HG02981 (cell line): ENCODE results near the gene COL19A1.
"Not testable (repeated sequence)": the region's sequence is repeated elsewhere in the genome, so short reads cannot be mapped to it uniquely, and the experiment has no call there.

Experiments used
- ATAC-seq: cut with Tn5 transposase; IDR thresholded peaks from one replicate; pipeline ENCODE4 v1.9.1; 2021; ENCODE audit warnings: mild to moderate bottlenecking, moderate library complexity; ENCODE audit not compliant: unreplicated experiment

Gene COL19A1

GRCh38 chr6:69957985-69958559, 91.7 kb downstream of the COL19A1 start:
- ATAC-seq = no peak

- ATAC-seq = no peak
Measured at GRCh38 chr6:69958978-69959377, 92.6 kb downstream of the COL19A1 start.

GRCh38 chr6:69965974-69966373, 99.6 kb downstream of the COL19A1 start:
- ATAC-seq = not testable (repeated sequence)

- ATAC-seq = no peak
Measured at GRCh38 chr6:69973138-69973537, 106.8 kb downstream of the COL19A1 start.

- no peak for ATAC-seq
Measured at GRCh38 chr6:69973763-69974162, 107.4 kb downstream of the COL19A1 start.

GRCh38 chr6:69974193-69974592, 107.8 kb downstream of the COL19A1 start:
- no peak for ATAC-seq

- ATAC-seq = no peak
Measured at GRCh38 chr6:69976591-69977090, 110.3 kb downstream of the COL19A1 start.

GRCh38 chr6:69980624-69981023, 114.3 kb downstream of the COL19A1 start:
- ATAC-seq = no peak

- ATAC-seq = no peak
Measured at GRCh38 chr6:69984506-69984905, 118.2 kb downstream of the COL19A1 start.

- peak; percentile 55 for ATAC-seq
Measured at GRCh38 chr6:69985180-69985579, 118.8 kb downstream of the COL19A1 start.

- no peak for ATAC-seq
Measured at GRCh38 chr6:69987550-69987949, 121.2 kb downstream of the COL19A1 start.

GRCh38 chr6:69988458-69989126, 122.2 kb downstream of the COL19A1 start:
- no peak for ATAC-seq

- ATAC-seq = no peak
Measured at GRCh38 chr6:69994251-69994650, 127.9 kb downstream of the COL19A1 start.

GRCh38 chr6:70008189-70008588, 141.8 kb downstream of the COL19A1 start:
- no peak for ATAC-seq

GRCh38 chr6:70010339-70010738, 144.0 kb downstream of the COL19A1 start:
- not testable (repeated sequence) for ATAC-seq

- not testable (repeated sequence) for ATAC-seq
Measured at GRCh38 chr6:70023201-70023600, 156.8 kb downstream of the COL19A1 start.

- ATAC-seq = no peak
Measured at GRCh38 chr6:70028246-70028645, 161.9 kb downstream of the COL19A1 start.

GRCh38 chr6:70028926-70029325, 162.6 kb downstream of the COL19A1 start:
- no peak for ATAC-seq

- no peak for ATAC-seq
Measured at GRCh38 chr6:70033781-70034180, 167.4 kb downstream of the COL19A1 start.

GRCh38 chr6:70037445-70037844, 171.1 kb downstream of the COL19A1 start:
- no peak for ATAC-seq

GRCh38 chr6:70040766-70041165, 174.4 kb downstream of the COL19A1 start:
- ATAC-seq = no peak

- no peak for ATAC-seq
Measured at GRCh38 chr6:70041411-70041810, 175.1 kb downstream of the COL19A1 start.

- ATAC-seq = no peak
Measured at GRCh38 chr6:70045413-70045812, 179.1 kb downstream of the COL19A1 start.
